A673 (cell line): Measurements from ENCODE around the gene MRPL14. TPM values are rescaled to one million over a fixed set of nuclear protein-coding genes. Genes with fewer than 3 reads are reported as not detected.

ENCODE experiments used
- BruUV-seq: library from RNA; stranded (reverse); fragments of 400-500 nt; replicated peaks from 2 replicates; lab custom pipeline; 2021; lab: Mats Ljungman, UMichigan
- CTCF ChIA-PET: fragments of 300-600 bp; sonication (Branson Sonifier 250); formaldehyde crosslinking; loops from one replicate; lab custom pipeline; 2022; ENCODE audit warnings: antibody characterized with exemption; lab: Charles Lee
- POLR2A ChIA-PET: fragments of 300-600 bp; sonication (Branson Sonifier 250); formaldehyde crosslinking; loops from one replicate; lab custom pipeline; 2022; ENCODE audit warnings: antibody characterized with exemption; ENCODE audit not compliant: low non-redundant PET; lab: Charles Lee
- DNase-seq: peaks from one replicate; pipeline ENCODE4 v3.0.0-alpha.2; 2015; ENCODE audit warnings: low spot score
- H3K27ac ChIP-seq: fragments of 200-600 bp; sonication (generic); 2 replicates; pipeline ENCODE4 v1.5.1; 2016; ENCODE audit warnings: mixed run types, low read depth, mild to moderate bottlenecking, mixed read lengths, antibody characterized with exemption, low read length; ENCODE audit not compliant: poor library complexity, severe bottlenecking
- H3K27me3 ChIP-seq: fragments of 200-600 bp; sonication (generic); replicated peaks from 2 replicates; pipeline ENCODE4 v1.6.1; 2017; ENCODE audit warnings: mixed run types, low read depth, mild to moderate bottlenecking, mixed read lengths, antibody characterized with exemption, low read length; ENCODE audit not compliant: insufficient read depth, poor library complexity
- H3K36me3 ChIP-seq: fragments of 200-600 bp; sonication (generic); 2 replicates; pipeline ENCODE4 v1.6.1; 2016; ENCODE audit warnings: mixed run types, mild to moderate bottlenecking, mixed read lengths, antibody characterized with exemption, low read length; ENCODE audit not compliant: insufficient read depth, poor library complexity, severe bottlenecking
- H3K4me1 ChIP-seq: fragments of 200-600 bp; sonication (generic); 2 replicates; pipeline ENCODE4 v1.6.1; 2017; ENCODE audit warnings: mixed run types, mild to moderate bottlenecking, mixed read lengths, antibody characterized with exemption, low read length; ENCODE audit not compliant: insufficient read depth, poor library complexity, severe bottlenecking
- H3K4me3 ChIP-seq: fragments of 200-600 bp; sonication (generic); 2 replicates; pipeline ENCODE4 v1.5.1; 2016; ENCODE audit warnings: low read depth, mixed run types, mild to moderate bottlenecking, mixed read lengths, low read length; ENCODE audit not compliant: poor library complexity, severe bottlenecking
- H3K9me3 ChIP-seq: fragments of 200-600 bp; sonication (generic); 2 replicates; pipeline ENCODE4 v1.6.1; 2016; ENCODE audit warnings: mixed run types, low read depth, mild to moderate bottlenecking, mixed read lengths, antibody characterized with exemption, low read length; ENCODE audit not compliant: poor library complexity, severe bottlenecking
- CTCF ChIP-seq: fragments of 300-800, 200-600 bp; sonication (generic); conservative IDR thresholded peaks from 2 replicates; pipeline ENCODE4 v1.5.1; 2017; ENCODE audit warnings: low read depth, mild to moderate bottlenecking, antibody characterized with exemption, low read length, moderate library complexity, mixed read lengths
- EZH2 ChIP-seq: fragments of 200-600 bp; sonication (generic); IDR thresholded peaks from 2 replicates; pipeline ENCODE4 v1.6.1; 2017; ENCODE audit warnings: borderline replicate concordance, low read depth, mild to moderate bottlenecking, mixed read lengths, antibody characterized with exemption, low read length; ENCODE audit not compliant: poor library complexity, severe bottlenecking
- intact Hi-C: fragments of 100-400 bp; cut with micrococcal nuclease; formaldehyde crosslinking; loops from one replicate; pipeline ENCODE4 v1.10.0; 2022; ENCODE audit not compliant: unreplicated experiment
- total RNA-seq: library from RNA; stranded (reverse); gene quantifications from 2 replicates; pipeline ENCODE4 v1.2.3, GENCODE V29; 2021

MRPL14 gene
- total RNA-seq, 1 experiment from 2014 or later, result 78.8 TPM

- no TSS peak for BruUV-seq
- no peaks in the 10 kb centered on the region for H3K27me3 ChIP-seq
- peak; percentile 95 for DNase-seq
- H3K27ac ChIP-seq, result no peak overlapping the region
- peak overlapping the region; percentile 39 for H3K4me3 ChIP-seq
- no peaks in the 10 kb centered on the region for H3K36me3 ChIP-seq
- ChIA-PET CTCF (interaction anchor here (0.6 to 3.6 kb wide), 6 partner anchors 16 to 844 kb away, joined by 3 to 49 read pairs (median 5); partner anchors contain the start of genes DNPH1 and VEGFA), POLR2A (no interaction called here)
- peaks cover 44% of the 10 kb centered on the region for H3K4me1 ChIP-seq
- H3K9me3 ChIP-seq, result no peaks in the 10 kb centered on the region
- no peak for TF ChIP-seq EZH2
- no peak for TF ChIP-seq CTCF
- intact Hi-C loops, result loop anchor here (1.0 kb wide), 1 partner anchor 68 kb away; no protein-coding TSS in a partner anchor
Observed at GRCh38 chr6:44072959-44073611, 54.2 kb downstream of the MRPL14 start.

GRCh38 chr6:44072452-44072958 lies 54.7 kb downstream of the MRPL14 start:
- TF ChIP-seq EZH2, result no peak
- ChIA-PET CTCF (interaction anchor here (0.7 to 3.6 kb wide), 2 partner anchors 303 to 358 kb away, joined by 3 to 49 read pairs; partner anchors contain the start of gene VEGFA), POLR2A (no interaction called here)
- intact Hi-C loops, result no loop called here
- peaks cover 44% of the 10 kb centered on the region for H3K4me1 ChIP-seq
- BruUV-seq, result no TSS peak
- DNase-seq, result no peak
- no peaks in the 10 kb centered on the region for H3K27me3 ChIP-seq
- no peaks in the 10 kb centered on the region for H3K9me3 ChIP-seq
- no peaks in the 10 kb centered on the region for H3K36me3 ChIP-seq
- peak overlapping the region; percentile 39 for H3K4me3 ChIP-seq
- no peak overlapping the region for H3K27ac ChIP-seq

- BruUV-seq, result no TSS peak
- Histone ChIP-seq H3K27me3 (no peaks in the 10 kb centered on the region), H3K27ac (no peak overlapping the region), H3K4me3 (no peak overlapping the region), H3K36me3 (no peaks in the 10 kb centered on the region), H3K4me1 (peaks cover 41% of the 10 kb centered on the region), H3K9me3 (no peaks in the 10 kb centered on the region)
- TF ChIP-seq CTCF, result no peak
- TF ChIP-seq EZH2, result no peak
- POLR2A ChIA-PET, result no interaction called here
- no peak for DNase-seq
- CTCF ChIA-PET, result no interaction called here
- intact Hi-C loops, result no loop called here
Observed at GRCh38 chr6:44071670-44072451, 55.4 kb downstream of the MRPL14 start.
